Testis (tissue), 3 donors: Measurements from ENCODE around the gene MTRF1L. TPM values are rescaled to one million over a fixed set of nuclear protein-coding genes. Genes with fewer than 3 reads are reported as not detected.
"Not testable (repeated sequence)": the region's sequence is repeated elsewhere in the genome, so short reads cannot be mapped to it uniquely, and the experiment has no call there.

Experiments used
- DNase-seq: peaks from one replicate; pipeline ENCODE4 v3.0.0-alpha.2; 2019
- H3K27ac ChIP-seq, 2 donors: fragments of 200-600 bp; sonication (generic); one replicate each; pipeline ENCODE4 v1.5.1; 2019
- H3K27me3 ChIP-seq: fragments of 200-600 bp; sonication (generic); one replicate; pipeline ENCODE4 v1.5.1; 2019
- H3K36me3 ChIP-seq: fragments of 200-600 bp; sonication (generic); one replicate; pipeline ENCODE4 v1.5.1; 2017; ENCODE audit warnings: low read depth; ENCODE audit errors: missing control alignments
- H3K4me1 ChIP-seq: fragments of 200-600 bp; sonication (generic); one replicate; pipeline ENCODE4 v1.5.1; 2019
- H3K4me3 ChIP-seq, 2 donors: fragments of 200-600 bp; sonication (generic); one replicate each; pipeline ENCODE4 v1.5.1; 2017 to 2019
- H3K9me3 ChIP-seq: fragments of 200-600 bp; sonication (generic); one replicate; pipeline ENCODE4 v1.5.1; 2017
- CTCF ChIP-seq, 3 experiments: fragments of 450-650 bp in 2 of 3; fragments of 200-600 bp in 1 of 3; sonication (generic) in 1 of 3; IDR thresholded peaks; one replicate each; pipeline ENCODE4 v1.5.1; 2016 to 2019; ENCODE audit warnings: antibody characterized with exemption in 3 of 3, mild to moderate bottlenecking in 2 of 3, moderate library complexity in 1 of 3
- POLR2A ChIP-seq: fragments of 450-650 bp; IDR thresholded peaks from one replicate; pipeline ENCODE4 v1.6.1; 2017; ENCODE audit warnings: antibody characterized with exemption, mild to moderate bottlenecking, moderate library complexity
- WGBS, 2 donors: methylation state at CpG; one replicate each; pipeline ENCODE4 v1.1.5; 2018; 5-methylcytosine and 5-hydroxymethylcytosine counted together
- intact Hi-C: fragments of 100-400 bp; cut with DNase I; formaldehyde crosslinking; loops from one replicate; pipeline ENCODE4 v1.15.1; 2023; ENCODE audit warnings: low total_unique reads
- polyA plus RNA-seq: library from polyadenylated mRNA; stranded (reverse); fragments of 350-450 nt; fragmentation: Illumina TruSeq; extraction: RNeasy Lipid Tissue Mini Kit (QIAGEN cat#74804); gene quantifications from one replicate; pipeline ENCODE4 v1.2.3, GENCODE V29; 2014; ENCODE audit warnings: low read depth, low replicate concordance; ENCODE audit not compliant: insufficient read depth
- total RNA-seq, 2 donors: library from RNA; depleted of rRNA; stranded (reverse); fragments of >200 nt; gene quantifications; one replicate each; pipeline ENCODE4 v1.2.3, GENCODE V29; 2016

The MTRF1L gene
- total and polyA plus RNA-seq, 3 donors from 2014 or later = 10.7 to 19.4 (median 18.4) TPM

- no peak for DNase-seq
- H3K27me3 ChIP-seq = no peaks in the 10 kb centered on the region
- H3K27ac ChIP-seq = no peak overlapping the region
- no peak for TF ChIP-seq POLR2A
- no peak for TF ChIP-seq CTCF (IDR thresholded peaks at IDR 0.05)
- H3K4me1 ChIP-seq = no peaks in the 10 kb centered on the region
- WGBS, 2 donors = 79 to 83% methylated on average over 2 of the region's 2 CpGs
- no peaks in the 10 kb centered on the region for H3K9me3 ChIP-seq
- no peak overlapping the region for H3K4me3 ChIP-seq
- intact Hi-C loops = no loop called here
- H3K36me3 ChIP-seq = no peaks in the 10 kb centered on the region
Measured at GRCh38 chr6:153013438-153013837, 10.9 kb upstream of the MTRF1L start.

GRCh38 chr6:153012856-153013255 lies 10.3 kb upstream of the MTRF1L start:
- Histone ChIP-seq H3K4me1 (no peaks in the 10 kb centered on the region), H3K36me3 (no peaks in the 10 kb centered on the region), H3K27ac (no peak overlapping the region), H3K4me3 (no peak overlapping the region), H3K27me3 (no peaks in the 10 kb centered on the region), H3K9me3 (no peaks in the 10 kb centered on the region)
- 92 to 93% methylated on average over 6 of the region's 6 CpGs for WGBS, 2 donors
- DNase-seq = no peak
- TF ChIP-seq CTCF (IDR thresholded peaks at IDR 0.05) = no peak
- TF ChIP-seq POLR2A = no peak
- intact Hi-C loops = no loop called here

GRCh38 chr6:153003366-153003690 lies 819 bp upstream of the MTRF1L start:
- Histone ChIP-seq H3K27me3 (no peaks in the 10 kb centered on the region), H3K27ac (peak overlapping the region in 1 of 2 donors; percentile 88), H3K36me3 (no peaks in the 10 kb centered on the region), H3K9me3 (no peaks in the 10 kb centered on the region), H3K4me3 (peak overlapping the region; percentile 79 to 91), H3K4me1 (peaks cover 3% of the 10 kb centered on the region)
- DNase-seq = no peak
- intact Hi-C loops = no loop called here
- TF ChIP-seq POLR2A (no peak), CTCF (IDR thresholded peaks at IDR 0.05) (peak in 1 of 3 experiments; percentile 9)
- 0 to 1% methylated on average over 6 of the region's 6 CpGs for WGBS, 2 donors

- Histone ChIP-seq H3K27me3 (no peaks in the 10 kb centered on the region), H3K27ac (peak overlapping the region; percentile 79 to 88), H3K9me3 (no peaks in the 10 kb centered on the region), H3K36me3 (no peaks in the 10 kb centered on the region), H3K4me3 (peak overlapping the region; percentile 79 to 91), H3K4me1 (peaks cover 3% of the 10 kb centered on the region)
- intact Hi-C loops = no loop called here
- DNase-seq = no peak
- TF ChIP-seq CTCF (IDR thresholded peaks at IDR 0.05) = no peak
- TF ChIP-seq POLR2A = no peak
- 2 to 3% methylated on average over 27 to 30 of the region's 31 CpGs for WGBS, 2 donors
Measured at GRCh38 chr6:153001767-153002612, 519 bp downstream of the MTRF1L start.

- DNase-seq, H3K4me1 ChIP-seq, H3K27me3 ChIP-seq, H3K36me3 ChIP-seq, H3K27ac ChIP-seq, H3K9me3 ChIP-seq, H3K4me3 ChIP-seq, intact Hi-C loops: not testable (repeated sequence)
- WGBS, 2 donors = 70 to 84% methylated on average over 9 of the region's 9 CpGs
Measured at GRCh38 chr6:153000790-153001189, 1.7 kb downstream of the MTRF1L start.
